Superior temporal gyrus (tissue), 1 donor: Measurements from ENCODE around the gene MRPS7.

Experiments
- DNase-seq: peaks from one replicate; pipeline ENCODE4 v3.0.0-alpha.2; 2016; ENCODE audit errors: extremely low spot score

Gene MRPS7

GRCh38 chr17:75308732-75309629 is 47.3 kb downstream of the MRPS7 start:
- DNase-seq: no peak

DNA sequence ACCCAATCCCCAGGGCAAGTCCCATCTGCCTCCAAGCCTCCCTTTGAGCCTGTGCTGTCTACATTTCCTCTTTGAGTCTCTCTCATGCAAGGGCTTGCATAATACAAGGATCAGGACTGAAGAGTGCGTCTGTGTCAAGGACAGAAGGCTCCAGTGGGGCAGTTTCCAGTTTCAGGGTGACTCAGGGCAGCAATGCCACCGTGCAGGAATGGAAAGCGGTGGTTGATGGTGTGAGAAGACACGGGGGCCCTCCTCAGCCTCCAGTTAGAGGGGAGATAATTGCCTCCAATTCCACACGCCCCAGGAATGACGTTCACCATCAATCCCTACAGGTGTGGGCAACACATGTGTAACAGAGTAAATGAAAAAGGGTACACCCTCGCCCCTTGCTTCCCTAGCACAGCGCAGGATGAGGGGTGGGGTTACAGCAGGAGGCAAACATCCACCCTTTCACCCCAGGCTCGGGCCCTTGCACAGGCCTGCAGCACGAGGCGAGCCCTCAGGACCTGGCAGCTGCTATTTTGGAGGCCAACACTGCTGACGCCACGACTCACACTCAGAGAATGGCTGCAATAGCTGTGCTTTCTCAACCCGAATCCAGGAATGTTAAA is 52.4 kb downstream of the MRPS7 start:
- no peak for DNase-seq

- no peak for DNase-seq
Observed at GRCh38 chr17:75315541-75316243, 54.0 kb downstream of the MRPS7 start.
